Gastroesophageal sphincter (tissue), 4 donors: Measurements from ENCODE around the gene TADA3. TPM values are rescaled to one million over a fixed set of nuclear protein-coding genes. Genes with fewer than 3 reads are reported as not detected.
A peak's percentile ranks its signal among the peaks of the same experiment; 100 is the strongest.

Source experiments
- ATAC-seq: fragments of 150-250 bp; one replicate; pipeline ENCODE4 v1.9.1; 2016; ENCODE audit warnings: mild to moderate bottlenecking, moderate library complexity
- H3K27ac ChIP-seq, 4 donors: fragments of 200-600 bp; sonication (generic) in 3 of 4; 1 replicate in 3 of 4; 2 replicates in 1 of 4; pipeline ENCODE4 v1.5.1; 2016 to 2019
- H3K27me3 ChIP-seq: fragments of 200-600 bp; sonication (generic); one replicate; pipeline ENCODE4 v1.5.1; 2019
- H3K36me3 ChIP-seq, 2 donors: fragments of 200-600 bp; sonication (generic); one replicate each; pipeline ENCODE4 v1.5.1; 2019; ENCODE audit warnings: control low read depth in 1 of 2
- H3K4me1 ChIP-seq, 3 donors: fragments of 200-600 bp; sonication (generic); 1 replicate in 2 of 3; 2 replicates in 1 of 3; pipeline ENCODE4 v1.5.1; 2016 to 2019; ENCODE audit warnings: control low read depth in 2 of 3
- H3K4me3 ChIP-seq, 2 donors: fragments of 200-600 bp; sonication (generic); one replicate each; pipeline ENCODE4 v1.5.1; 2019; ENCODE audit warnings: mild to moderate bottlenecking in 1 of 2, moderate library complexity in 1 of 2
- H3K9me3 ChIP-seq, 3 donors: fragments of 200-600 bp; sonication (generic); one replicate each; pipeline ENCODE4 v1.5.1; 2017 to 2019; ENCODE audit warnings: control low read depth in 2 of 3
- CTCF ChIP-seq, 4 experiments: fragments of 200-600 bp in 2 of 4; fragments of 450-650 bp in 2 of 4; sonication (generic) in 1 of 4; IDR thresholded peaks; one replicate each; pipeline ENCODE4 v1.5.1; 2017 to 2019; ENCODE audit warnings: antibody characterized with exemption in 4 of 4, mild to moderate bottlenecking in 2 of 4, moderate library complexity in 2 of 4
- EP300 ChIP-seq: sonication (generic); formaldehyde crosslinking; IDR thresholded peaks from one replicate; pipeline ENCODE4 v1.6.1; 2017; ENCODE audit warnings: antibody characterized with exemption, mild to moderate bottlenecking
- POLR2A ChIP-seq, 2 donors: fragments of 450-650 bp; IDR thresholded peaks; one replicate each; pipeline ENCODE4 v1.6.1; 2017; ENCODE audit warnings: antibody characterized with exemption in 2 of 2, mild to moderate bottlenecking in 2 of 2, moderate library complexity in 1 of 2
- POLR2AphosphoS5 ChIP-seq: sonication (generic); formaldehyde crosslinking; IDR thresholded peaks from one replicate; pipeline ENCODE4 v1.6.1; 2017; ENCODE audit warnings: antibody characterized with exemption
- WGBS, 2 donors: methylation state at CpG; one replicate each; pipeline ENCODE4 v1.1.5; 2018; ENCODE audit warnings: low coverage in 1 of 2; 5-methylcytosine and 5-hydroxymethylcytosine counted together
- total RNA-seq, 4 donors: library from RNA; depleted of rRNA; stranded (reverse); fragments of >200 nt; gene quantifications; one replicate each; pipeline ENCODE4 v1.1.0, GENCODE V29; 2016

TADA3 gene
- total RNA-seq, 4 donors from 2014 or later = 54.6 to 82.2 (median 66.0) TPM

- H3K4me3 ChIP-seq = no peak overlapping the region
- peaks cover 0 to 3% (median 0%) of the 10 kb centered on the region in 3 donors for H3K4me1 ChIP-seq
- TF ChIP-seq EP300 (no peak), POLR2AphosphoS5 (no peak), CTCF (IDR thresholded peaks at IDR 0.05) (no peak), POLR2A (IDR thresholded peaks at IDR 0.05) (no peak)
- no peaks in the 10 kb centered on the region for H3K9me3 ChIP-seq
- H3K36me3 ChIP-seq = peaks cover 0 to 98% of the 10 kb centered on the region in 2 donors
- no peak overlapping the region for H3K27ac ChIP-seq
- ATAC-seq = no peak
- no peaks in the 10 kb centered on the region for H3K27me3 ChIP-seq
- 88 to 90% methylated on average over 7 to 10 of the region's 10 CpGs for WGBS, 2 donors
Measured at GRCh38 chr3:9760779-9761505, 31.3 kb downstream of the TADA3 start.

GRCh38 chr3:9757427-9757826 is 34.8 kb downstream of the TADA3 start:
- ATAC-seq = no peak
- 69 to 82% methylated on average over 2 to 3 of the region's 13 CpGs for WGBS, 2 donors

GRCh38 chr3:9754678-9755077 is 37.6 kb downstream of the TADA3 start:
- Histone ChIP-seq H3K4me1 (peaks cover 0 to 35% (median 14%) of the 10 kb centered on the region in 3 donors), H3K9me3 (no peaks in the 10 kb centered on the region), H3K27me3 (no peaks in the 10 kb centered on the region), H3K27ac (peak overlapping the region in 3 of 4 donors; percentile 43 to 59 (median 44)), H3K36me3 (peaks cover 0 to 88% of the 10 kb centered on the region in 2 donors), H3K4me3 (no peak overlapping the region)
- no peak for ATAC-seq
- no peak for TF ChIP-seq EP300
- no peak for TF ChIP-seq POLR2AphosphoS5
- TF ChIP-seq POLR2A (IDR thresholded peaks at IDR 0.05) = no peak
- 17 to 71% methylated on average over 1 to 8 of the region's 8 CpGs for WGBS, 2 donors

More at GRCh38 chr3:9757427-9757826, 34.8 kb downstream of the TADA3 start:
- no peak overlapping the region for H3K27ac ChIP-seq
- H3K36me3 ChIP-seq = peaks cover 0 to 100% of the 10 kb centered on the region in 2 donors
- H3K4me3 ChIP-seq = no peak overlapping the region
- no peaks in the 10 kb centered on the region for H3K27me3 ChIP-seq
- TF ChIP-seq POLR2A (IDR thresholded peaks at IDR 0.05) (no peak), POLR2AphosphoS5 (no peak)
- H3K4me1 ChIP-seq = peaks cover 0 to 13% (median 0%) of the 10 kb centered on the region in 3 donors
- H3K9me3 ChIP-seq = no peaks in the 10 kb centered on the region

- Histone ChIP-seq H3K27me3 (no peaks in the 10 kb centered on the region), H3K36me3 (peaks cover 0 to 78% of the 10 kb centered on the region in 2 donors), H3K27ac (peak overlapping the region; percentile 5 to 97 (median 91)), H3K9me3 (no peaks in the 10 kb centered on the region), H3K4me3 (peak overlapping the region; percentile 50 to 60), H3K4me1 (peaks cover 0 to 49% (median 14%) of the 10 kb centered on the region in 3 donors)
- WGBS, 2 donors = 11 to 22% methylated on average over 8 of the region's 17 CpGs
- no peak for TF ChIP-seq CTCF (IDR thresholded peaks at IDR 0.05)
- no peak for TF ChIP-seq EP300
- ATAC-seq = no peak
Measured at GRCh38 chr3:9750556-9751411, 41.5 kb downstream of the TADA3 start.

GRCh38 chr3:9749645-9750555 is 42.4 kb downstream of the TADA3 start, which contains the start of gene OGG1:
Gene OGG1, plus strand, starts transcription at chr3:9749952. Its CDS starts 335 bp downstream, at chr3:9750287.
- Histone ChIP-seq H3K36me3 (peaks cover 0 to 78% of the 10 kb centered on the region in 2 donors), H3K9me3 (no peaks in the 10 kb centered on the region), H3K4me1 (peaks cover 0 to 43% (median 14%) of the 10 kb centered on the region in 3 donors), H3K27me3 (no peaks in the 10 kb centered on the region), H3K27ac (peak within 1 kb of the TSS; percentile 54 to 97 (median 91)), H3K4me3 (peak within 1 kb of the TSS; percentile 50 to 60)
- TF ChIP-seq CTCF (IDR thresholded peaks at IDR 0.05) = peak in 1 of 4 experiments; percentile 28
- no peak for TF ChIP-seq EP300
- TF ChIP-seq POLR2AphosphoS5 = no peak
- TF ChIP-seq POLR2A (IDR thresholded peaks at IDR 0.05) = peak; percentile 26 to 40
- WGBS, 2 donors = 0 to 1% methylated on average over 19 to 22 of the region's 60 CpGs
- peak; percentile 99 for ATAC-seq
